CD4-positive, alpha-beta T cell treated with Interleukin-6 for 4 hours (primary cell): ENCODE measurements around the gene SLC7A6OS.

Experiments used
- DNase-seq: peaks from one replicate; pipeline ENCODE4 v3.0.0-alpha.2; 2020; ENCODE audit warnings: mixed read lengths

Gene SLC7A6OS

GRCh38 chr16:68249371-68249770 lies 61.4 kb downstream of the SLC7A6OS start:
- no peak for DNase-seq
